HEK293 (cell line): ENCODE data around the gene IL17D.

Experiments
- CTCF ChIP-seq: fragments of 450-650 bp; formaldehyde crosslinking; IDR thresholded peaks from 2 replicates; pipeline ENCODE4 v1.5.1; 2016; ENCODE audit warnings: missing biosample characterization, missing genetic modification characterization
- GLI4 ChIP-seq: fragments of 450-650 bp; formaldehyde crosslinking; IDR thresholded peaks from 2 replicates; pipeline ENCODE4 v1.5.1; 2016; ENCODE audit warnings: missing biosample characterization, missing genetic modification characterization
- GLIS2 ChIP-seq: fragments of 450-650 bp; formaldehyde crosslinking; IDR thresholded peaks from 2 replicates; pipeline ENCODE4 v1.5.1; 2016; ENCODE audit warnings: missing biosample characterization, missing genetic modification characterization
- HOXC10 ChIP-seq: sonication (generic); formaldehyde crosslinking; IDR thresholded peaks from 2 replicates; pipeline ENCODE4 v1.8.1; 2023; ENCODE audit warnings: mild to moderate bottlenecking, missing genetic modification reagents
- MEIS1 ChIP-seq: sonication (generic); formaldehyde crosslinking; IDR thresholded peaks from 2 replicates; pipeline ENCODE4 v1.8.1; 2022; ENCODE audit warnings: missing genetic modification reagents, mild to moderate bottlenecking, borderline replicate concordance
- MZF1 ChIP-seq: fragments of 450-650 bp; formaldehyde crosslinking; IDR thresholded peaks from 2 replicates; pipeline ENCODE4 v1.5.1; 2017; ENCODE audit warnings: missing biosample characterization, missing genetic modification characterization, borderline replicate concordance
- SALL2 ChIP-seq: fragments of 450-650 bp; formaldehyde crosslinking; IDR thresholded peaks from 2 replicates; pipeline ENCODE4 v1.5.0; 2017; ENCODE audit warnings: missing biosample characterization, mild to moderate bottlenecking, missing genetic modification characterization, borderline replicate concordance
- ZNF174 ChIP-seq: fragments of 450-650 bp; formaldehyde crosslinking; IDR thresholded peaks from 2 replicates; pipeline ENCODE4 v1.5.0; 2017; ENCODE audit warnings: missing biosample characterization, mild to moderate bottlenecking, missing genetic modification characterization
- ZNF37A ChIP-seq: fragments of 450-650 bp; IDR thresholded peaks from 2 replicates; pipeline ENCODE4 v1.5.1; 2018; ENCODE audit warnings: missing biosample characterization, missing genetic modification characterization

GRCh38 chr13:20708216-20708615, 4.7 kb downstream of the IL17D start:
- TF ChIP-seq MEIS1 (CRISPR knock-in tag) (no peak), CTCF (no peak), ZNF37A (tag by site-specific recombination) (no peak), HOXC10 (CRISPR knock-in tag) (no peak), SALL2 (tag by site-specific recombination) (no peak), MZF1 (tag by site-specific recombination) (no peak), ZNF174 (tag by site-specific recombination) (no peak), GLI4 (tag by site-specific recombination) (no peak), GLIS2 (tag by site-specific recombination) (no peak)
